NOMO-1 (cell line): ENCODE data around the gene DPYD.

Source experiments
- DNase-seq, 2 experiments: peaks; one replicate each; lab custom pipeline; 2025; ENCODE audit not compliant: unreplicated experiment in 2 of 2; lab: John Stamatoyannopoulos, UW

The DPYD gene

DNA sequence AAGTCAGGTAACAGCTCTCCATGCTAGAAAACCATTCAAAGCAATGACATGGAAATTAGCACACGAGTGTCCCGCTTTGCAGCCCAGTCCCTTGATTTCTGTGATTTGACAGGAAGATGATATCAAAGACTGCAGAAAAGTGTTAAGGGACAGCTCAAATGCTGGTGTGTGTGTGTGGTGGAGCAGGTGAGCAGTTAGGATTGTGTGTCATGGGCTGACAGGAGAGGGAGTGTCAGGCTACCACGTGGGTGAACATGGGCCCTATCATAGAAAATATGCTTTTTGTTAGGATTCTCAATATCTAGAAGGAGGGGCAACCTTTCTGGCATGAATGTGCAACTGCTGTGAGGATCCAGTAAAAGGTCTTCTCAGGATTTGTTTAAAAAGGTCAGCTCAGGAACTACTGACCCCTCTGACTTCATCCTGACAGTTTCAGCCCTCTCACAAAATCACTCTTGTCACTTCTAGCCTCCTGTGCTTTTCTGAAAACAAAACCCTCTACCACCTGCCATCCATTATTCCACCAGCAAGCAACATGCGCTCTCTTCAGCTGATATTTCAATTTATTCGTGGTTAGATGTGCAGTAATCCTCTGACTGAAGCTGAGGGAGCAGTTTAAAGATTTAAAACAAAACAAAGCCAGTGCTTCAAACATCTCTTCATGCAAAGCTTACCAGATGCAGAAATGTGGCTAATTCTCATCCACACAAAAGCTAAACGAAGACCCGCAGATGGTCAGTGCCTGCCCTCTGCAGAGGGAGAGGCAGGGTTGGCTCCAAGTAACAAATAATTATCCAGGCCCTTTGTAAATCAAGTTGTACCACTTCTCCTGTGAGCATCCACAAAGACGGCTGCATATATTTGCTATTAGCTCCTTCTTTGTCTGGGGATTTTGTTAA lies 801.3 kb downstream of the DPYD start:
- DNase-seq = no peak

DNA sequence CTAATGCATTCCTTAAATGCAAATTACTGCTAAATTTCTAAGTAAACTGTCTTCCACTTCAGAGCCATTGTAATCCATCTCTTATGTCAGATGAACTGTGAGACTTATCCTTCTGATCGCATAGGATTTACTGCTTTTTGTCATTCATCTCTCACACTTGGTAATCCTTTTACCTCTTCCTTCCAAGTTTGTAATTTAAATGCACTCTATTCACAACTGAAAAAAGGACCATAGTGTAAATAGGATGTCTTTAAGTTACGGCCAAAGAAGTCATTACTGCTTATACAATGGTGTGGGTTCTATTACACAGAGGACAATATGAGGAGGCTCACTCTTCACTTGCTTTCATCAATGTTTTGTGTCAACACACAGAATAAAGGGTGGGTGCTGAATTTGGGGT lies 806.0 kb downstream of the DPYD start:
- no peak for DNase-seq

- DNase-seq = no peak
Measured at GRCh38 chr1:97112442-97112841, 808.4 kb downstream of the DPYD start.

DNA sequence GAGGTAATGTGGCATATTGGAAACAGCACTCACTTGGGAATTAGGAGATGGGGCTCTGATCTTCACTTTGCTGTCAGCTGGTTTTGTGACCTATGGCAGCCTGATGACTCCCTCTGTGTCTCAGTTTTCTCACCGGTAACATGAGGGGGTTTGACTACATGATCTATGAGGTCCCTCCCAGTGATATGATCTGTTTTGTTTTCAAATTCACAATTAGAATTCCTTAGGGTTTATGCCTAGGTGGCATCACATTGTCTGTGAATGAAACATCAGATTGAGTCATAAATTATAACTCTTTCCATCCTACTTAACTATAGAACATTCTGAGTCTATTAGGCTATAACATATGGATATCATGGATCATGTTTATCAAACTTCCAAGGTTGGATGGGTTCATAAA lies 812.7 kb downstream of the DPYD start:
- DNase-seq = no peak

DNA sequence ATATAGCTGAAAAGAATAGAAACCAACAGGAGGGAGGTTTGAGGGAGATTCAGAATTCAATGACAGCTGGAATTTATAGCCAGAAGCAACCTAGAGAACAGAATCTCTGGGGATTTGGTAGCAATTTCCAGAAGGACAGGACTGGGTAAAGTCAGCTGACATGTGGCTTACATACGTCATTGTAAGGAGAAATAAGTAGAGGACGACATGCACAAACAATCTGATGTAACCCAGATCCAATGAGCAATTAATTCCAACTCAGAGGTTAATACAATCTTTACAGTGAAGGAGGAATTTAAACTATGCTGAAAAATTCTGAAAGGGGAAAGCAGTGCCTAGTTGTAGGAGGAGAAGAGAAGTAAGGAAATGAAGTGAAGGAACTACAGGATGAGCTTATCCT lies 815.3 kb downstream of the DPYD start:
- no peak for DNase-seq

DNA sequence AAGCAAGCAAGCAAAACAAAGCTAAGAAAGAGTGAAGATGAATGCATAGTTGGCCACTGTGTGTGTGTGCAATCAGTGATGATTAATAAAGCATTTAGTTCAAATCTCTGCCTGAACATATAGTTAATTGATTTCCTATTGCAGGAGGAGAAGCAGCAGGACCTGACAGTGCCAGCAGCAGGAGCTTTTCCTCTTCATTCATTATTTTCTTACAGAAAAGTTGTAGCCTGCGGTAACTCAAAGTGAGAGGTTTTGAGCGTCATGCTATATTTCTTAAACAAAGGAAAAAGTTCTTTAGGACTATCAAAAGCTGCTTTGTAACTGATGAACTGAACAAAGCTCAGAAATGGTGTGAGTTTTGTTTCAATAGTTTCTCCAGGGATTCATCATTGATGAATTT lies 819.3 kb downstream of the DPYD start:
- no peak for DNase-seq

DNA sequence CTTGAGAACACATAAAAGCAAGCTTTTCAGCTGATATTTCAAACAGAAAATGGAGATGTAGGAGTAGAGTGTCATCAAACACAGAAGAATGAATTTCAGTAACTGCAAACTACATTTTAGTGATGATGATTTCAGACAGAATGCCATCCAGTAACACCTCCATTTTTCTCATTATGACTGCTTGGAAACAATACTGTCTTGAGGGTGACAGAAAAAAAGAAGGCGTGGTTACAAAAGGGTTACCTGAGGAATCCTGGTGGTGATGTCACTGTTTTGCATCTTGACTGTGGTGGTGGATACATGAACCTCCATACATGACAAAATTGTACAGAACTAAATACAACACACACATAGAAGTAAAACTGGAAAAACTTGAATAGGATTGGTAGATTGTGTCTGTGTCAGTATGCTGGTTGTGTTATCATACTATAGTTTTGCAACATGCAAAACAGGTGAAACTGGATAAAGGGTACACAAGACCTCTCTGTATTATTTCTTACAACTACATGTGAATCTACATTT lies 823.4 kb downstream of the DPYD start:
- DNase-seq = no peak

- no peak for DNase-seq
Measured at GRCh38 chr1:97095764-97096163, 825.1 kb downstream of the DPYD start.

- DNase-seq = no peak
Measured at GRCh38 chr1:97094247-97094972, 826.4 kb downstream of the DPYD start.

GRCh38 chr1:97093741-97094140 lies 827.1 kb downstream of the DPYD start:
- DNase-seq = no peak

DNA sequence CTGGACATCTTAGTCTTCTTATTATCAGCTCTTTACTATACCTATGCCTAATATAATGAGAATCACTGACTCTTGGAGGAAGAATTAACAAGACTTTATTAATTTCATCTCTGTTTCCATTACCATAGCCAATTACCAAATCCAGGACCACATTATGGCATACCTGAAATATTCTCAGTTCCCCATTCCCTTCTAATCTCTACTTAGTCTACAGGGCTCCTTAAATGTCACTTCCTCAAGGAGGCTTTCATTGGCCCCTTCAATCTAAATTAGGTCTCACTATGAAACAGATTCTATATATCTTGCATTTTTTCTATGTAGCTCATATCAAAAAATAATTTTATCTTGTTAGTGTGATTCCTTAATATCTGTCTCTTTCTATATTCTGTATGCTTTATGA lies 828.0 kb downstream of the DPYD start:
- no peak for DNase-seq

DNA sequence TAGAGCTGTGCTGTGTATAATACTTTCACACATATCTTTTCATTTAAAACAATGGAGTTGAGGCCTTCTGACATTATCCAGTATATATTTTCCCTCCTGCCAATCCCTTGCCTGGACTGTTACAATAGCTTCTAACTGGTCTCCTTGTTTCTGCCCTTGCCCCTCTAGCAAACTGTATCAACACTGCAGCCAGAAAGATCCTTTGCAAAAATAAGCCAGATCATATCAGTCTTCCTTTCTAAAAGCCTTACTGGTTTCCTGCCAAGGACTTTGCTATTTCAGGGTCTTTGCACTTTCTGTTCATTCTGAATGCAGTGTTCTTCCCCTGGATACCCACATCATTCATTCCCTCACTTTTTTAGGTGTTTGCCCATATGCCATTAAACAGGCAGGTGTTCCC lies 829.2 kb downstream of the DPYD start:
- no peak for DNase-seq

DNA sequence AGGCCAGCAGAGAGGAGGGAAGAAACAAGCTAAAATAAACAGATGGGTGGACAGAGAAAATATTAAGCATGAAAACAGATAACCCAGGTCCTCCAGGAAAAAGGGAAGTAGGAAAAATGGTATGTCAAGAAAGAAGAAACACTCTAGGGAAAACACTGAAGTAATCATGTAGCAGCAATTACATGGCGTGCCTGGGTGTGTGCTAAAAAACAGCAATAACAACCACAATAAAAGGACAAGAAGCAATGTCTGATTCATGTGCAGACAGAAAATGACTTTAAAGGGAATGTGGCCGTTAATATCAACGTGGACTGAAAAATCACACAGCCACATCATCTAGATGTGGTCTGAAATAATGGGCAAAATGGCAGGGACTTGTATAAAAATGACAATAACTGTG lies 829.6 kb downstream of the DPYD start:
- DNase-seq = no peak

- no peak for DNase-seq
Measured at GRCh38 chr1:97090725-97091124, 830.1 kb downstream of the DPYD start.

- DNase-seq = no peak
Measured at GRCh38 chr1:97089173-97089572, 831.7 kb downstream of the DPYD start.

DNA sequence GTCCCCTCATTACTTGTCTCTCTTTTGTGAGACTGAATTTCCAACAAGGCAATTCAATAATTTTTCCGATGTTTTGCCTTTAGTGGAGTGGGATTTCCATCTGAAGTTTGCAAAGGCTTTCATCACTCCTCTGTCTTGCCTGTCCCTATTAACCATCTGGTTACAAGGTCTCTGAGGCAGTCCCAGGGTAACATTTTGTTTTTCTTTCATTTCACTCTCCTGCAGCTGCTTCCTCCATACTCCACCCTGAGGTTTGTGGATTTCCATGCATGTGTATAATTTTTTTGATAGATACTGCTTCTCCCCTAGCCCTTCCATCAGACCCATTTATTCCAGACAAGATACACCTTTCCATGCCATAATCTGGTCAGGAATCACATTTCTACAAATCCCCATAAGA lies 832.4 kb downstream of the DPYD start:
- DNase-seq = no peak

DNA sequence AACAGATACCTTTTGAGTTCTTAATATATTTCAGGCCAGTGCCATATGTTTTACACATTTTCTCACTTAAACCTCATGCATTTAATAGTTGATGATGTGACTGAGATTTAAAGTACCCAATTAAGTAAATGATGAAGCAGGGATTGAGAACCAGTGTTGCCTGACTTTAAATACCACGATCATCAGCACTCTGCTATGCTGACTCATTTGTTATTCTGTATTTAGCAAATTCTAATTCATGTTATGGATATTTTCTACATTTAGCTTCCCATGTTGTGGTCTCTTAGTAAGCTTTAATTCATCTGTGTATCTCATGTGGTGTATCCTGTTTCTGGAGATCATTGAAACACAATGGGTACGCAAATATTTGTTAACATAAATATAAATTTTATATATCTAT lies 836.3 kb downstream of the DPYD start:
- no peak for DNase-seq

GRCh38 chr1:97082160-97082848 lies 838.5 kb downstream of the DPYD start:
- no peak for DNase-seq

- no peak for DNase-seq
Measured at GRCh38 chr1:97078872-97079271, 842.0 kb downstream of the DPYD start.

DNA sequence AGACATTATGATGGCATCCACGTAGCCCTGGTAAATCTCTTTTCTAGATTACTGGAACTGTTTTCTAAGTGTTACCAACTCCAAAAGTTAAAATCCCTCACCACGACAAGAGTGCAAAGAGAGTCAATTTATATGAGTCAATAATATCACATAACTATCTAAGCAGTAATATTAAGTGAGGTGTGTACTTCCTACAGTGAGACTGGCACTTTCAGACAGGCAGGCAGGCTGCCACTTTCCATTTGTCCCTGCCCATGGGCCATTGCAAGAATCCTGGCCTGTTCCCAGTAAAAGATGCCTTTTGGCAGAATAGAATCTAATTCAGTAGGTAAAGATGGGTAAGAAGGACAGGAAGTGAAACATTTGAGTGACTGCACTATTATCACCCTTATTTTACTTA lies 843.6 kb downstream of the DPYD start:
- DNase-seq = no peak

- DNase-seq = no peak
Measured at GRCh38 chr1:97074771-97075170, 846.1 kb downstream of the DPYD start.
